Endothelial cell (in vitro differentiated cells): ENCODE results near the gene ERGIC1. TPM values are rescaled to one million over a fixed set of nuclear protein-coding genes. Genes with fewer than 3 reads are reported as not detected.
"Not testable (repeated sequence)": the region's sequence is repeated elsewhere in the genome, so short reads cannot be mapped to it uniquely, and the experiment has no call there.

Source experiments
- DNase-seq: peaks from one replicate; pipeline ENCODE4 v3.0.0; 2021; ENCODE audit warnings: low spot score
- H3K27ac Mint-ChIP-seq: one replicate; pipeline ENCODE4 v1.8.0; 2021; ENCODE audit warnings: mixed read lengths, inconsistent platforms; ENCODE audit not compliant: unreplicated experiment
- H3K27me3 Mint-ChIP-seq: one replicate; pipeline ENCODE4 v1.8.0; 2021; ENCODE audit warnings: mild to moderate bottlenecking, moderate library complexity, mixed read lengths, inconsistent platforms; ENCODE audit not compliant: unreplicated experiment
- H3K36me3 Mint-ChIP-seq: one replicate; pipeline ENCODE4 v1.8.0; 2021; ENCODE audit warnings: mild to moderate bottlenecking, low read depth, mixed read lengths, inconsistent platforms; ENCODE audit not compliant: unreplicated experiment
- H3K4me1 Mint-ChIP-seq: one replicate; pipeline ENCODE4 v1.8.0; 2021; ENCODE audit warnings: mild to moderate bottlenecking, mixed read lengths, inconsistent platforms; ENCODE audit not compliant: unreplicated experiment
- H3K4me3 Mint-ChIP-seq: one replicate; pipeline ENCODE4 v1.8.0; 2021; ENCODE audit warnings: mild to moderate bottlenecking, mixed read lengths, inconsistent platforms; ENCODE audit not compliant: unreplicated experiment
- H3K9me3 Mint-ChIP-seq: one replicate; pipeline ENCODE4 v1.8.0; 2021; ENCODE audit warnings: mixed read lengths, inconsistent platforms; ENCODE audit not compliant: unreplicated experiment
- CTCF ChIP-seq: fragments of 200-600 bp; sonication (generic); IDR thresholded peaks from one replicate; pipeline ENCODE4 v1.5.0; 2021; ENCODE audit warnings: antibody characterized with exemption; ENCODE audit not compliant: unreplicated experiment
- total RNA-seq: library from RNA; stranded (reverse); fragmentation: NEBNext Ultra II Directional; extraction: Animal tissue kit (Norgen Biotek cat#: 25700); gene quantifications from one replicate; pipeline ENCODE4 v1.2.1, GENCODE V29; 2021; ENCODE audit not compliant: unreplicated experiment

Gene ERGIC1
- total RNA-seq, 1 donor from 2014 or later = 67.1 TPM

- Mint-ChIP-seq H3K36me3 (peaks cover 7% of the 10 kb centered on the region), H3K4me1 (peaks cover 17% of the 10 kb centered on the region), H3K27me3 (peaks cover 10% of the 10 kb centered on the region), H3K9me3 (no peaks in the 10 kb centered on the region), H3K27ac (no peak overlapping the region), H3K4me3 (no peak overlapping the region)
- DNase-seq = no peak
- no peak for TF ChIP-seq CTCF
These were observed 25.9 kb downstream of the ERGIC1 start for GRCh38 chr5:172859966-172860365.

- DNase-seq = no peak
- H3K4me3 Mint-ChIP-seq = no peak overlapping the region
These were observed 26.7 kb downstream of the ERGIC1 start for GRCh38 chr5:172860520-172861443.

GRCh38 chr5:172861461-172861860 lies 27.4 kb downstream of the ERGIC1 start:
- no peak for TF ChIP-seq CTCF
- Mint-ChIP-seq H3K27me3 (peaks cover 9% of the 10 kb centered on the region), H3K4me3 (peak overlapping the region; percentile 59), H3K4me1 (peaks cover 20% of the 10 kb centered on the region), H3K27ac (no peak overlapping the region), H3K36me3 (peaks cover 1% of the 10 kb centered on the region), H3K9me3 (no peaks in the 10 kb centered on the region)
- no peak for DNase-seq

More at GRCh38 chr5:172860520-172861443, 26.7 kb downstream of the ERGIC1 start:
- no peak for TF ChIP-seq CTCF
- H3K9me3 Mint-ChIP-seq = no peaks in the 10 kb centered on the region
- no peak overlapping the region for H3K27ac Mint-ChIP-seq
- H3K36me3 Mint-ChIP-seq = peaks cover 7% of the 10 kb centered on the region
- peaks cover 17% of the 10 kb centered on the region for H3K4me1 Mint-ChIP-seq
- peaks cover 10% of the 10 kb centered on the region for H3K27me3 Mint-ChIP-seq

- no peaks in the 10 kb centered on the region for H3K9me3 Mint-ChIP-seq
- H3K27me3 Mint-ChIP-seq = peaks cover 9% of the 10 kb centered on the region
- no peak overlapping the region for H3K4me3 Mint-ChIP-seq
- peaks cover 23% of the 10 kb centered on the region for H3K4me1 Mint-ChIP-seq
- DNase-seq = no peak
- no peaks in the 10 kb centered on the region for H3K36me3 Mint-ChIP-seq
- TF ChIP-seq CTCF = no peak
- H3K27ac Mint-ChIP-seq = no peak overlapping the region
These were observed 28.2 kb downstream of the ERGIC1 start for GRCh38 chr5:172862165-172862801.

GRCh38 chr5:172864171-172864570 lies 30.1 kb downstream of the ERGIC1 start:
- not testable (repeated sequence) for H3K27me3 Mint-ChIP-seq, DNase-seq, H3K4me3 Mint-ChIP-seq, H3K36me3 Mint-ChIP-seq, H3K9me3 Mint-ChIP-seq, H3K27ac Mint-ChIP-seq
- peaks cover 37% of the 10 kb centered on the region for H3K4me1 Mint-ChIP-seq
